B cell (primary cell): ENCODE measurements around the gene DOC2B. TPM values are rescaled to one million over a fixed set of nuclear protein-coding genes. Genes with fewer than 3 reads are reported as not detected.

Source experiments
- ATAC-seq: fragments of 200-7000 bp; cut with Tn5 transposase; one replicate; pipeline ENCODE4 v1.10.0; 2021; ENCODE audit warnings: low read depth, mild to moderate bottlenecking, moderate number of reproducible peaks, moderate library complexity
- CTCF ChIA-PET: fragments of 350-600 bp; sonication (Branson Sonifier 250); formaldehyde crosslinking; loops from one replicate; lab custom pipeline; 2021; ENCODE audit warnings: antibody characterized with exemption, inconsistent platforms; lab: Charles Lee
- POLR2A ChIA-PET: fragments of 350-600 bp; sonication (Branson Sonifier 250); formaldehyde crosslinking; loops from one replicate; lab custom pipeline; 2021; ENCODE audit warnings: antibody characterized with exemption; lab: Charles Lee
- DNase-seq: peaks from one replicate; pipeline ENCODE4 v3.0.0; 2013
- H2AFZ ChIP-seq: 2 replicates; pipeline ENCODE4 v1.6.1; 2012; ENCODE audit warnings: mild to moderate bottlenecking, low read depth, low read length; ENCODE audit not compliant: insufficient read depth, poor library complexity, severe bottlenecking
- H3K27ac ChIP-seq, 2 donors: 1 replicate in 1 of 2; 2 replicates in 1 of 2; pipeline ENCODE4 v1.5.1; 2012 to 2013; ENCODE audit warnings: low read length in 2 of 2, mild to moderate bottlenecking in 2 of 2, moderate library complexity in 1 of 2
- H3K27me3 ChIP-seq, 4 experiments: fragments of 200-600 bp in 1 of 4; sonication (generic) in 1 of 4; replicated peaks in 1 of 4; 1 replicate in 2 of 4; 2 replicates in 2 of 4; pipeline versions ENCODE4 v1.6.1 to v1.7.0; 2013 to 2016; ENCODE audit warnings: low read length in 3 of 4, mild to moderate bottlenecking in 2 of 4, mixed read lengths in 1 of 4, moderate library complexity in 1 of 4; ENCODE audit not compliant: insufficient read depth in 4 of 4, control insufficient read depth in 3 of 4; ENCODE audit errors: control extremely low read depth in 1 of 4
- H3K36me3 ChIP-seq, 2 experiments: replicated peaks in 1 of 2; 1 replicate in 1 of 2; 2 replicates in 1 of 2; pipeline versions ENCODE4 v1.6.1 to v1.7.1; 2013; ENCODE audit warnings: low read length in 1 of 2; ENCODE audit not compliant: insufficient read depth in 2 of 2, control insufficient read depth in 1 of 2; ENCODE audit errors: control extremely low read depth in 1 of 2, extremely low read depth in 1 of 2
- H3K4me1 ChIP-seq, 2 donors: fragments of 200-600 bp in 1 of 2; sonication (generic) in 1 of 2; 1 replicate in 1 of 2; 2 replicates in 1 of 2; pipeline versions ENCODE4 v1.5.1 to v1.6.1; 2013 to 2017; ENCODE audit warnings: low read length in 2 of 2; ENCODE audit not compliant: control insufficient read depth in 2 of 2, insufficient read depth in 2 of 2
- H3K4me2 ChIP-seq: replicated peaks from 2 replicates; pipeline ENCODE3; 2012; ENCODE audit warnings: mild to moderate bottlenecking, low read depth, low read length; ENCODE audit not compliant: poor library complexity, severe bottlenecking
- H3K4me3 ChIP-seq, 5 experiments: fragments of 200-600 bp in 1 of 5; sonication (generic) in 1 of 5; 1 replicate in 3 of 5; 2 replicates in 2 of 5; pipeline versions ENCODE4 v1.5.1 to v1.7.0; 2011 to 2016; ENCODE audit warnings: low read length in 4 of 5, mild to moderate bottlenecking in 4 of 5, low read depth in 2 of 5, control low read depth in 1 of 5, moderate library complexity in 1 of 5; ENCODE audit not compliant: insufficient read depth in 1 of 5; ENCODE audit errors: control extremely low read depth in 1 of 5, extremely low read depth in 1 of 5
- H3K79me2 ChIP-seq: fragments of 200-600 bp; sonication (generic); one replicate; pipeline ENCODE4 v1.6.0; 2016; ENCODE audit warnings: low read length; ENCODE audit not compliant: control insufficient read depth, insufficient read depth
- H3K9ac ChIP-seq: fragments of 200-600 bp; sonication (generic); 2 replicates; pipeline ENCODE4 v1.6.1; 2017; ENCODE audit warnings: mild to moderate bottlenecking, low read length, moderate library complexity
- H3K9me3 ChIP-seq, 3 donors: one replicate each; pipeline versions ENCODE4 v1.6.1 to v1.7.1; 2013; ENCODE audit warnings: low read length in 2 of 3; ENCODE audit not compliant: control insufficient read depth in 2 of 3, insufficient read depth in 1 of 3; ENCODE audit errors: control extremely low read depth in 1 of 3
- H4K20me1 ChIP-seq: 2 replicates; pipeline ENCODE4 v1.6.0; 2012; ENCODE audit warnings: mild to moderate bottlenecking, low read length; ENCODE audit not compliant: insufficient read depth, control insufficient read depth, poor library complexity, severe bottlenecking
- H3K27ac Mint-ChIP-seq: one replicate; pipeline ENCODE4 v1.8.0; 2021; ENCODE audit warnings: mixed read lengths
- H3K27me3 Mint-ChIP-seq: one replicate; pipeline ENCODE4 v1.8.0; 2021; ENCODE audit warnings: mixed read lengths
- H3K4me1 Mint-ChIP-seq: one replicate; pipeline ENCODE4 v1.8.0; 2021; ENCODE audit warnings: mixed read lengths
- H3K4me3 Mint-ChIP-seq: one replicate; pipeline ENCODE4 v1.8.0; 2021; ENCODE audit warnings: mixed read lengths
- H3K9me3 Mint-ChIP-seq: one replicate; pipeline ENCODE4 v1.8.0; 2022; ENCODE audit warnings: mixed read lengths; ENCODE audit not compliant: insufficient read depth
- CTCF ChIP-seq: fragments of 200-600 bp; IDR thresholded peaks from one replicate; pipeline ENCODE4 v1.8.0; 2022; ENCODE audit warnings: antibody characterized with exemption, mild to moderate bottlenecking
- EZH2 ChIP-seq: IDR thresholded peaks from 2 replicates; pipeline ENCODE4 v1.6.1; 2012; ENCODE audit warnings: borderline replicate concordance, low read depth, mild to moderate bottlenecking, moderate library complexity, low read length; ENCODE audit not compliant: insufficient read depth, poor library complexity, severe bottlenecking
- WGBS: methylation state at CpG from one replicate; pipeline ENCODE4 v1.1.5; 2013; ENCODE audit warnings: missing lambda C conversion rate; ENCODE audit not compliant: insufficient coverage; 5-methylcytosine and 5-hydroxymethylcytosine counted together
- intact Hi-C: fragments of 100-400 bp; cut with micrococcal nuclease; formaldehyde crosslinking; loops from one replicate; pipeline ENCODE4 v1.10.0; 2022
- polyA plus RNA-seq: library from polyadenylated mRNA; depleted of rRNA; stranded (reverse); fragments of >200 nt; gene quantifications from 2 replicates; pipeline ENCODE4 v1.2.3, GENCODE V29; 2012
- total RNA-seq, 2 donors: library from RNA; stranded (reverse); fragments of 120-200 nt in 1 of 2; gene quantifications; 1 replicate in 1 of 2; 2 replicates in 1 of 2; pipeline versions ENCODE4 v1.2.3 to v1.2.4, GENCODE V29; 2013 to 2022

DOC2B gene
- total and polyA plus RNA-seq, 2 donors (not counting 1 experiment from before 2014, with no cell fraction given), result not detected

DNA sequence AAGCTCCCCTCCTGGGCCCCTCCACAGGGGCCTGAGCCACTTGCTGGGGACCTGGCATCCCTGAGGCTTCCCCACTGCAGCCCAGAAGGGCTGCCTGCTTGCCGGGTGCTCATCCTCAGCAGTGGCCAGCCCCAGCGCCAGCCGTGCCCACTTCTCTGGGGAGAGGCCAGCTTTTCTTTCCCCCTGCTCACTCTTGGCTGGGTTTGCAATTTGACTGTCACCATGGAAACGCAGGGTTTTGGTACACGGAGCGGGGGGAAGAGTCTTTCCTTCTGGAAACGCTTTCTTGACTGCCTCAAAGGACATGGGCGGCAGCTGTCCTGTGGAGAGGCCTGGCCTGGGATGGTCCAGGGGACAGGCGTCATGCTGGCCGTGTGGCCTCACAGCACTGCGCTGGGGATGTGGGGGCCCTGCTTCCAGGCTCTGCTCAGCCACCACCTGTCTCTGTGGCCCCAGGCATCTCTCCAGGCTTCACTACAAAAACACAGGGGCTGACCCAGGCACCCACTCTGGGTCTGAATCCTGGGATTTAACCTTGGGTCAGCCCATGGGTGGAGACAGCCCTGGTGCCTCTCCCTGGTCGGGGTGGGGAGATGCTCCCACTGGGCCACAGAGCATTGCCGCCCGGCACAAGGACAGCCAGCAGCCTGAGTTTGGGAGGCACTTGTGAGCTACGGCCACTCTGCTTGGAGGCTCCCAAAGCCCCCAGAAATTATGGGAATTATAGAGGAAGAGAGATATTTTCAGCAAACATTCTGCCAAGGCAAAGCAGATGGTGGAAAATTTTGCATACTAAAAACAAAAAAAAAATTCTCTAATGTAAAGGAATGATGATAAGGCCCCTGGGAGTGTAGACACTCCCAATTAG is 45.9 kb upstream of the DOC2B start:
- H3K27ac ChIP-seq, result no peak overlapping the region
- H3K4me1 ChIP-seq, result no peaks in the 10 kb centered on the region
- no peak overlapping the region for H3K4me3 ChIP-seq
- DNase-seq, result no peak
- H4K20me1 ChIP-seq, result no peaks in the 10 kb centered on the region
- H3K9me3 ChIP-seq, result no peaks in the 10 kb centered on the region
- H3K27me3 Mint-ChIP-seq, result no peaks in the 10 kb centered on the region
- H3K9me3 Mint-ChIP-seq, result no peaks in the 10 kb centered on the region
- no peaks in the 10 kb centered on the region for H3K36me3 ChIP-seq
- no peaks in the 10 kb centered on the region for H3K79me2 ChIP-seq
- H3K4me1 Mint-ChIP-seq, result no peaks in the 10 kb centered on the region
- H3K4me3 Mint-ChIP-seq, result no peak overlapping the region
- ChIA-PET POLR2A (no interaction called here), CTCF (no interaction called here)
- no peak for ATAC-seq
- no peak overlapping the region for H3K4me2 ChIP-seq
- H3K27me3 ChIP-seq, result no peaks in the 10 kb centered on the region
- no peak overlapping the region for H2AFZ ChIP-seq
- no peak overlapping the region for H3K9ac ChIP-seq
- 68% methylated on average over 12 of the region's 15 CpGs for WGBS
- no peak overlapping the region for H3K27ac Mint-ChIP-seq
- intact Hi-C loops, result no loop called here
- TF ChIP-seq EZH2, result no peak

DNA sequence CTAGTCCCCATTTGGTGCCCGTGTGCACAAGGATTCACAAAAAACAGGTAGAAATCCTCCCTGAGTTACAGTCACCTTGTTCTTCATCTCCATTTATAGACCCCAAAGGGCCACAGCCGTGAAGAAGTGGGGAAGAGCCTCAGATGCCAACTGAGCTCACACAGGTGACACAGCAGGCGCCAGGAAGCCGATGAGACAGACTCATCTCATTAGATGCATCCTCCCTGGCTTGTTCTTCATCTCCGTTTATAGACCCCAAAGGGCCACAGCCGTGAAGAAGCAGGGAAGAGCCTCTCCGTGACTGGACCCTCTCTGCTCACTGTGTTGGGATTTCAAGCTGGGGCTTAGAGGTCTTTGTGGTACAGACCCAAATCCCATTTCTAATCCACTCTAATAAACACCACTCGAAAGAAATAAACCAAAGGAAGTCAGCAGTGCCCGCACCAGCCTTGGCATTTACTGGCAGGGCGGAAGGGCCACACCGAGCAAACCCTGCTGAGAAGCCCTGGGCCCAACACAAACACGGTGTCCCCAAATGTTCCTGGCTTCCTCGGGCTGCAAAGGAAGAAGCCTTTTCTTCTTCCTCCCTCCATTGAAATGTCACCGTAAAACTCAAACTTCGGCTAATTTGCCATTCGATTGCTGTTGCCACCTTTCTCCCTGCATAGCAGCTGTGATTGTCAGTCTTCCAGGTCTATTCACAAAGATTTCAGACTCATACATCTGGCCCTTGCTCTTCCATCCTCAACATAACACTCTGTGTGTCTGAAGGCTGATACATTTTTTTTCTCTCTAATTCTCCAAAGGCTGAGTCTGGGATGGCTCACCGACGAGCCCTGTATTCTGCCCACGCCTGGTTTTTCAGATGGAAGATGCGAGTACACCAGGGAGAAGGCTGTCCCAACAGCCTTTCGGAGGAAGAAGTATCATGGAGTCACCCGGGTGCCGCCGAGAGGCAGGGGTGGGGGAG is 44.9 kb upstream of the DOC2B start:
- H3K9ac ChIP-seq, result no peak overlapping the region
- WGBS, result 84% methylated on average over 21 of the region's 24 CpGs
- intact Hi-C loops, result no loop called here

More for the DNA sequence above, 44.9 kb upstream of the DOC2B start:
- ATAC-seq, result no peak
- Histone ChIP-seq H3K4me2 (no peak overlapping the region), H3K79me2 (no peaks in the 10 kb centered on the region), H3K4me1 (no peaks in the 10 kb centered on the region), H3K9me3 (no peaks in the 10 kb centered on the region), H4K20me1 (no peaks in the 10 kb centered on the region), H3K27me3 (no peaks in the 10 kb centered on the region), H2AFZ (no peak overlapping the region), H3K27ac (no peak overlapping the region), H3K4me3 (no peak overlapping the region), H3K36me3 (no peaks in the 10 kb centered on the region)
- ChIA-PET POLR2A (no interaction called here), CTCF (no interaction called here)
- Mint-ChIP-seq H3K27ac (no peak overlapping the region), H3K27me3 (no peaks in the 10 kb centered on the region), H3K4me1 (no peaks in the 10 kb centered on the region), H3K4me3 (no peak overlapping the region), H3K9me3 (no peaks in the 10 kb centered on the region)
- DNase-seq, result no peak
- no peak for TF ChIP-seq EZH2
- no peak for TF ChIP-seq CTCF
